Measurements from ENCODE around the gene ELK4. TPM values are rescaled to one million over a fixed set of nuclear protein-coding genes. Genes with fewer than 3 reads are reported as not detected.

ELK4 gene
- total RNA-seq, 1 donor = 74.4 TPM

DNA sequence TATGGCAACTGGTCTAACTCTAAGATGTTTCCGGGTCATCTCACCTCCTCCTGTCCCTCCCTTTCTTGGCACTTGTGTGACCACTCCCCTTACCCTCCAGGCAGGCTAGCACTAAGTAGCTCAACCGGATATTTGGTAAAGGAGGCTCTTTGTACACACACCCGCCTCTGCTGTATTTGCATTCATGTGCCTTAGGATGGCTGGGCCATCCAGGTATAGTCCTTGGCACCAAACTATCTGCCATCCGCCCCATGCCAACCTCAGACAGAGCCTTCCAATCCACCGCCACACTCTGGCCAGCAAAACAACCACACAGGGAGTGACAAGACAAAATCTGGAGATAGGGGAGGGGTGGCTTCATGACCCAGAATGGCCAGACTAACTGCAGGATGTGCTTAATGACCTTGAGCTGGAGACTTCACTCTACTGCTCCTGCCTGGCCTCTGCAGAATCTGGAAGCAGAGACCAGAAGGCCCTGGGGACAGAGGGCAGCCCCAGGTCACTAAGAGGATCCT, 67.8 kb downstream of the ELK4 start:
- Histone ChIP-seq H3K4me3 (ENCODE audit: low read length) (no peak overlapping the region), H3K27me3 (ENCODE audit: insufficient read depth, low read length) (peaks cover 44% of the 10 kb centered on the region), H3K4me1 (ENCODE audit: insufficient read depth, low read length) (no peaks in the 10 kb centered on the region), H3K9me3 (ENCODE audit: low read depth, low read length) (peaks cover 13% of the 10 kb centered on the region)

DNA sequence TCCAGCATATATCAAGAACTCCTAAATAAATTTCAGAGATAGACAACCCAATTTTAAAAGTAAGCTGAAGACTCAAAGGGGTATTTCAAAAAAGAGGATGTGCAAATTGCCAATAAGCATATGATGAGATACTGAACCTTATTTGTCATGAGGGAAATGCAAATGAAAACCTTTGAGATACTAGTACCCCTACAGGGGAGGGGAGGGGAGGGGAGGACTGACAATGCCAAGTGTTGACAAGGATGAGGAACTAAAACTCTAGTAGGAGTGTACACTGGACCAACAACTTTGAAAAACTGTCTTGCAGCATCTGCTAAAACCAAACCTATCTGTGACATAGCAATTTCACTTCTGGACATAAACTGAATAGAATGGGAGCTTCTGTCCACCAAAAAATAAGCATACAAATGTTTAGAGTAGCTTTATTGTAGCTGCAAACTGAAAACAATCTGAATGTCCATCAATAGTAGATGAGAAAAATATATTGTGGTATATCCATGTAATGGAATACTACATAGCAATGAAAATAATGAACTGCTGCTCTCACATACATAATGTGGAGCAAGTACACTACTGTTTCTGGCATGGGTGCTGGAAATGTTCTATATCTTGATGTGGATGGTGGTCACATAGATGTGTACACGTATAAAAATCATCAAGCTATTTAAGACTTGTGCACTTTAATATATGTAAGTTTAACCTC, 70.2 kb downstream of the ELK4 start:
- no peaks in the 10 kb centered on the region for H3K4me1 ChIP-seq (ENCODE audit: insufficient read depth, low read length)
- H3K9me3 ChIP-seq (ENCODE audit: low read depth, low read length) = peaks cover 13% of the 10 kb centered on the region
- no peak overlapping the region for H3K4me3 ChIP-seq (ENCODE audit: low read length)
- peaks cover 41% of the 10 kb centered on the region for H3K27me3 ChIP-seq (ENCODE audit: insufficient read depth, low read length)

Other genes with a start within 250 kb of the ELK4 start
- gene LEMD1, start 210.0 kb downstream of the ELK4 start, total RNA-seq = 0.31 TPM
- not detected for gene BLACAT1, start 176.0 kb downstream of the ELK4 start, total RNA-seq
- gene CDK18, start 127.3 kb downstream of the ELK4 start, total RNA-seq = 0.94 TPM
- gene SLC45A3, start 48.5 kb upstream of the ELK4 start, total RNA-seq = 2.0 TPM
- gene NUCKS1, start 118.2 kb upstream of the ELK4 start, total RNA-seq = 60.8 TPM
- gene RAB29, start 143.5 kb upstream of the ELK4 start, total RNA-seq = 21.1 TPM
- gene SLC41A1, start 181.2 kb upstream of the ELK4 start, total RNA-seq = 16.1 TPM
- 0.42 TPM for gene PM20D1, start 218.1 kb upstream of the ELK4 start, total RNA-seq